Left ventricle myocardium inferior (tissue), 1 donor: ENCODE measurements around the gene PDE9A. TPM values are rescaled to one million over a fixed set of nuclear protein-coding genes. Genes with fewer than 3 reads are reported as not detected.

Experiments used
- DNase-seq: peaks from one replicate; pipeline ENCODE4 v3.0.0-alpha.2; 2020
- H3K27ac ChIP-seq: fragments of 200-600 bp; replicated peaks from 2 replicates; pipeline ENCODE4 v1.8.0; 2021
- H3K27me3 ChIP-seq: fragments of 200-600 bp; 2 replicates; pipeline ENCODE4 v1.8.0; 2021; ENCODE audit warnings: low read depth
- H3K36me3 ChIP-seq: fragments of 200-600 bp; 2 replicates; pipeline ENCODE4 v1.8.0; 2021
- H3K4me1 ChIP-seq: fragments of 200-600 bp; 2 replicates; pipeline ENCODE4 v1.8.0; 2021
- H3K4me3 ChIP-seq: fragments of 200-600 bp; 2 replicates; pipeline ENCODE4 v1.8.0; 2021; ENCODE audit warnings: mild to moderate bottlenecking, moderate library complexity
- H3K9me3 ChIP-seq: fragments of 200-600 bp; replicated peaks from 2 replicates; pipeline ENCODE4 v1.8.0; 2021
- intact Hi-C: fragments of 100-400 bp; cut with micrococcal nuclease; formaldehyde crosslinking; loops from one replicate; pipeline ENCODE4 v1.11.0; 2022
- total RNA-seq: library from RNA; stranded (reverse); fragmentation: NEBNext Ultra II Directional; extraction: Animal tissue kit (Norgen Biotek cat#: 25700); gene quantifications from one replicate; pipeline ENCODE4 v1.2.1, GENCODE V29; 2021
- TF ChIP-seq, protein P1 (sequence below): fragments of 200-600 bp; IDR thresholded peaks from 2 replicates; pipeline ENCODE4 v1.8.0; 2021; ENCODE audit warnings: antibody characterized with exemption, mild to moderate bottlenecking, borderline replicate concordance
- donor health status: DM: no; HTN: yes; CAD: no; lungs with severe emphysema.

PDE9A gene
- total RNA-seq, 1 donor from 2014 or later, result 3.2 TPM

DNA sequence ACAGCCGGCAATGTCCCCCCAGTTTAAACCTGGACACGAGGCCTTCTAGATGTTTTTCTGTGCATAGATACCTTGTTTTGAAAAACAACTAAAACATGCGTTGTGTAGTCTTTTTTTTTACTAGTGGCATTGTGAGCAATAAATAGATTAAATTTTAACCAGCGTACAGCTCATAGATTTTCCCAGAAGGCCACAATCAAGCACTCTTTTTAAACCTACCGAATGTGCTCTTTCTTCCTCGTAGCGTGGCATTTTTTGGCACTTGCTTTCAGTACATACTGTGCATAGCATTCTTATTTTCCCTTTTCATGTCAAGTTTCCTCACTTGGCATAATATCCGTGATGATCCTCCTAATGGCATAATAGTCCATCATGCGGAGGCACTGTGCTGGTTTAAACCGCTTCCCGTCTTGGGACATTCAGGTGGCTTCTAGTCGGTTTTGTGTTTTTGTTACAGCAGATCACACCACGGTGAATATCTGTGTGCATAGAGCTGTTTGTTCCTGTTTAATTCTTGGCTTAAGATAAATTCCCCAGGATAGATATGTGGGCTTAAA is 95.3 kb downstream of the PDE9A start:
- Histone ChIP-seq H3K27me3 (peaks cover 4% of the 10 kb centered on the region), H3K27ac (no peak overlapping the region), H3K9me3 (no peaks in the 10 kb centered on the region), H3K4me1 (peaks cover 16% of the 10 kb centered on the region), H3K4me3 (no peak overlapping the region), H3K36me3 (no peaks in the 10 kb centered on the region)
- intact Hi-C loops, result no loop called here
- TF ChIP-seq, protein P1, sequence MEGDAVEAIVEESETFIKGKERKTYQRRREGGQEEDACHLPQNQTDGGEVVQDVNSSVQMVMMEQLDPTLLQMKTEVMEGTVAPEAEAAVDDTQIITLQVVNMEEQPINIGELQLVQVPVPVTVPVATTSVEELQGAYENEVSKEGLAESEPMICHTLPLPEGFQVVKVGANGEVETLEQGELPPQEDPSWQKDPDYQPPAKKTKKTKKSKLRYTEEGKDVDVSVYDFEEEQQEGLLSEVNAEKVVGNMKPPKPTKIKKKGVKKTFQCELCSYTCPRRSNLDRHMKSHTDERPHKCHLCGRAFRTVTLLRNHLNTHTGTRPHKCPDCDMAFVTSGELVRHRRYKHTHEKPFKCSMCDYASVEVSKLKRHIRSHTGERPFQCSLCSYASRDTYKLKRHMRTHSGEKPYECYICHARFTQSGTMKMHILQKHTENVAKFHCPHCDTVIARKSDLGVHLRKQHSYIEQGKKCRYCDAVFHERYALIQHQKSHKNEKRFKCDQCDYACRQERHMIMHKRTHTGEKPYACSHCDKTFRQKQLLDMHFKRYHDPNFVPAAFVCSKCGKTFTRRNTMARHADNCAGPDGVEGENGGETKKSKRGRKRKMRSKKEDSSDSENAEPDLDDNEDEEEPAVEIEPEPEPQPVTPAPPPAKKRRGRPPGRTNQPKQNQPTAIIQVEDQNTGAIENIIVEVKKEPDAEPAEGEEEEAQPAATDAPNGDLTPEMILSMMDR, result no peak
- DNase-seq, result no peak

GRCh38 chr21:42750737-42751530 is 97.5 kb downstream of the PDE9A start:
- no peak overlapping the region for H3K27ac ChIP-seq
- TF ChIP-seq, protein P1, result no peak
- H3K4me1 ChIP-seq, result peaks cover 13% of the 10 kb centered on the region
- no peak overlapping the region for H3K4me3 ChIP-seq
- DNase-seq, result no peak
- H3K27me3 ChIP-seq, result peaks cover 4% of the 10 kb centered on the region
- intact Hi-C loops, result no loop called here
- H3K36me3 ChIP-seq, result no peaks in the 10 kb centered on the region
- H3K9me3 ChIP-seq, result no peaks in the 10 kb centered on the region

- Histone ChIP-seq H3K27ac (no peak overlapping the region), H3K4me1 (peaks cover 5% of the 10 kb centered on the region), H3K4me3 (no peak overlapping the region), H3K27me3 (peaks cover 4% of the 10 kb centered on the region), H3K36me3 (peaks cover 5% of the 10 kb centered on the region), H3K9me3 (no peaks in the 10 kb centered on the region)
- intact Hi-C loops, result no loop called here
- TF ChIP-seq, protein P1, result no peak
- no peak for DNase-seq
These were observed 98.4 kb downstream of the PDE9A start for GRCh38 chr21:42751866-42752265.

DNA sequence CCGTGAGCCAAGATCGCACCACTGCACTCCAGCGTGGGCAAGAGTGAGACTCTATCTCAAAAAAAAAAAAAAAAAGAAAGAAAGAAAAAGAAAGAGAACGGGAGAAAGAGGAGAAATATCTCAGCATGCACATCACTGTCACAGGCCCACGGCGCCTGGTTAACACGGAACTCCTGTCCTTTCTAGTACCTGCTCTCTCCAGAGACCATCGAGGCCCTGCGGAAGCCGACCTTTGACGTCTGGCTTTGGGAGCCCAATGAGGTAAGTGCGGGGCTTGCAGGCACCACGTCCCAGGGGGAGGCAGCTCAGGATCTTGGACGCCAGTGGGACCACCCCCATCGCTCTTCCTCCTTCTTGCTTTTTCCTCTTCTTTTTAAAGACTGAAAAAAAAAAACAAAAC is 100.4 kb downstream of the PDE9A start:
- DNase-seq, result no peak
- intact Hi-C loops, result no loop called here
- Histone ChIP-seq H3K27me3 (no peaks in the 10 kb centered on the region), H3K4me3 (no peak overlapping the region), H3K27ac (no peak overlapping the region), H3K4me1 (peaks cover 5% of the 10 kb centered on the region), H3K36me3 (peaks cover 5% of the 10 kb centered on the region), H3K9me3 (no peaks in the 10 kb centered on the region)
- TF ChIP-seq, protein P1, result no peak

DNA sequence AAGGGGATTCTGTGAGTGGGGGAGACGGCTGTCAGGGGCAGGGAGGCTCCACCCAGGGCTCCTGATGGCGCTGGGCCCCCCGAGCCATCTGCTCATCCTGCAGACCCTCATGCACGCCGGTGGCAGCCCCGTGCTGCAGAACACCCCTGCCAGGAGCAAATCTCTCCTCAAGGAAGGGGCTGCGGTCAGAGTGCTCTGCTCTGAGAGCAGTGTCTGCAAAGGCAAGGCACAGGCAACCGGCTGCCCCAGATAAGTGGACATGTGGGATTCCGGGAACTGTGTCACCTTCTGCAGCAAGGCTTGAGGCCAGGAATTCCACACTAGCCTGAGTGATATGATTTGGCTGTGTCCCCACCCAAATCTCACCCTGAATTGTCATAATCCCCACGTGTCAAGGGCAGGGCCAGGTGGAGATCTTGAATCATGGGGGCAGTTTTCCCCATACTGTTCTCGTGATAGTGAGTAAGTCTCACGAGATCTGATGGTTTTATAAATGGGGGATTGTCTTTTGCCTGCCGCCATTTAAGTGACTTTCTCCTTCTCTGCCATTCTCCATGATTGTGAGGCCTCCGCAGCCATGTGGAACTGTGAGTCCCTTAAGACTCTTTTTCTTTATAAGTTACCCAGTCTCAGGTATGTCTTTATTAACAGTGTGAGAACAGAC is 101.0 kb downstream of the PDE9A start:
- peaks cover 5% of the 10 kb centered on the region for H3K36me3 ChIP-seq
- H3K27ac ChIP-seq, result no peak overlapping the region
- H3K4me3 ChIP-seq, result no peak overlapping the region
- H3K4me1 ChIP-seq, result peaks cover 5% of the 10 kb centered on the region
- intact Hi-C loops, result no loop called here
- TF ChIP-seq, protein P1, result no peak
- no peaks in the 10 kb centered on the region for H3K27me3 ChIP-seq
- H3K9me3 ChIP-seq, result no peaks in the 10 kb centered on the region
- DNase-seq, result no peak
